ENCODE results near the gene DAAM2.

DAAM2 gene

DNA sequence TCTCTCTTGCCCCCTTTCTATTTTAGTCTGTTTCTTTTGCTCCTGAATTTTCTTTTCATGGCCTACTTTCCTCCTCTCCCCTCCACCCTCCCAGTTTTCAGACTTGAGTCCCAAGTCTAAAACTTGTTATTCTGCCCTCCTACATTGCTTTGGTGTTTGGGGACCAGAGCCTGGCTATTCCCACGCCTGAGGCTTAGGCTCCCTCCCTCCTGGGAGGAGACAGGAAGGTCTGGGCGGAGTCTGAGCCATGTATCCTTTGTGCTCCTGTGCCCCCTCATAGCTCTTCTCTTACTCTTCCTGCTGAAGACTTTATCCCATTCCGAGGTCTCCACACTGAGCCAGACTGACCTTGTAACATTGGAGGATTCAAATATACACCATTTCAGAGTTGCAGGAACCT lies 69.5 kb downstream of the DAAM2 start:
- no peak for DNase-seq (ENCODE audit: low read depth)
- no peak overlapping the region for H3K4me3 ChIP-seq (ENCODE audit: low read depth, low read length)
- TF ChIP-seq, protein P1, sequence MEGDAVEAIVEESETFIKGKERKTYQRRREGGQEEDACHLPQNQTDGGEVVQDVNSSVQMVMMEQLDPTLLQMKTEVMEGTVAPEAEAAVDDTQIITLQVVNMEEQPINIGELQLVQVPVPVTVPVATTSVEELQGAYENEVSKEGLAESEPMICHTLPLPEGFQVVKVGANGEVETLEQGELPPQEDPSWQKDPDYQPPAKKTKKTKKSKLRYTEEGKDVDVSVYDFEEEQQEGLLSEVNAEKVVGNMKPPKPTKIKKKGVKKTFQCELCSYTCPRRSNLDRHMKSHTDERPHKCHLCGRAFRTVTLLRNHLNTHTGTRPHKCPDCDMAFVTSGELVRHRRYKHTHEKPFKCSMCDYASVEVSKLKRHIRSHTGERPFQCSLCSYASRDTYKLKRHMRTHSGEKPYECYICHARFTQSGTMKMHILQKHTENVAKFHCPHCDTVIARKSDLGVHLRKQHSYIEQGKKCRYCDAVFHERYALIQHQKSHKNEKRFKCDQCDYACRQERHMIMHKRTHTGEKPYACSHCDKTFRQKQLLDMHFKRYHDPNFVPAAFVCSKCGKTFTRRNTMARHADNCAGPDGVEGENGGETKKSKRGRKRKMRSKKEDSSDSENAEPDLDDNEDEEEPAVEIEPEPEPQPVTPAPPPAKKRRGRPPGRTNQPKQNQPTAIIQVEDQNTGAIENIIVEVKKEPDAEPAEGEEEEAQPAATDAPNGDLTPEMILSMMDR (IDR thresholded peaks at IDR 0.05; ENCODE audit: low read depth, low read length, missing control alignments), result no peak
- in situ Hi-C loops (cut with HindIII; ENCODE audit: low sequenced_read_pairs), result no loop called here

DNA sequence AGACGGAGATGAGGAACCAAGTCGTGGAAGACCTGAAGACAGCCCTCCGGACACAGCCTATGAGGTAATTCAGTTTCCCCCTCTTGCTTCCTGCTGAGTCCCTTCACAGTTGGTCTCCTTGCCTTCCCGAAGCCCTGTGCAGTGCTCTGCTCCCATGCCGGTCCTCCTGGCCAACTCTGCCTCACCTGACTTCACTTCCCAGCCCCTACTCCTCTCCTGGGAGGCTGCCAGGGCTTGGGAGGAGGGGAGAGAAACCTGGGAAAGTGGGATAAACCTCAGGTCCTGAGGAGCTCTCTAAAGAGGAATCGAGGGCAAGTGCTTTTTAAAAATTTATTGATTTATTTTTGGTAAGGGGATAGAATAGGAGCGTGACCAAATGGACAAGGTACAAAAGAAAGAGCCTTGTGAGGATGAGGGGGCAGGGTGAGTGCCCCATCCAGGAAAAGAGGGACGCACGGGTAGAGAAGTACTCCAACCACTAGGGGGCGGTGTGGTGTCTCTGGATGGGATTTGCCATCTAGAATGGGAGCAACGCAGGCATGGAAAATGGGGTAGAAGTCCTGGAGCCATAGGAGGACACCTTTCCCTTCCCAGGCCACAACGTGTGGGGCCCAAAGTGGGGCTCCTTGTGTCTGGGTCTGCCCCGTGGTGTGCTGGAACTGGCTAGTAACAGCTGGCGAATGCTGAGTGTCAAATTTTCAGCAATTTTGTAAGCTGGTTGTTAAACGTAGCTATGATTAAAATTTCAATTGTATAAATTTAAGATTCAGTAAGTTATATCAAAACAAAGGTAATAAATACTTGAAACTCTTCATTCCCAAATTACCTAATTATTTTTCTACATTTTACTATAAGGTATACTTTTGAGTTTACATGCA lies 73.1 kb downstream of the DAAM2 start:
- no peak overlapping the region for H3K4me3 ChIP-seq (ENCODE audit: low read depth, low read length)
- DNase-seq (ENCODE audit: low read depth), result no peak
- in situ Hi-C loops (cut with HindIII; ENCODE audit: low sequenced_read_pairs), result no loop called here
- TF ChIP-seq, protein P1 (IDR thresholded peaks at IDR 0.05; ENCODE audit: low read depth, low read length, missing control alignments), result peak; percentile 73

DNA sequence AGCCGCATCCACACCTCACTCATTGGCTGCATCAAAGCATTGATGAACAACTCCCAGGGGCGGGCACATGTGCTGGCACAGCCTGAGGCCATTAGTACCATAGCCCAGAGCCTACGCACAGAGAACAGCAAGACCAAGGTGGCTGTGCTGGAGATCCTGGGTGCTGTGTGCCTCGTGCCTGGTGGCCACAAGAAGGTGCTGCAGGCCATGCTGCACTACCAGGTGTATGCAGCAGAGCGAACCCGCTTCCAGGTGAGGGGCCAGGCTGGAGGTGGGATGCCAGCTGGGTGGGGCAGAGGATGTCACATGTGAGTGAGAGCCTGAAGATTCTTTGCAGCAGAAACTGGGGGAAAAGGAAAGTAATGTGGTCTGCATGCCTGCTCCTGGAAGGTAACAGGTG lies 75.4 kb downstream of the DAAM2 start:
- in situ Hi-C loops (cut with HindIII; ENCODE audit: low sequenced_read_pairs), result no loop called here
- TF ChIP-seq, protein P1 (IDR thresholded peaks at IDR 0.05; ENCODE audit: low read depth, low read length, missing control alignments), result peak; percentile 17
- no peak overlapping the region for H3K4me3 ChIP-seq (ENCODE audit: low read depth, low read length)
- DNase-seq (ENCODE audit: low read depth), result no peak

DNA sequence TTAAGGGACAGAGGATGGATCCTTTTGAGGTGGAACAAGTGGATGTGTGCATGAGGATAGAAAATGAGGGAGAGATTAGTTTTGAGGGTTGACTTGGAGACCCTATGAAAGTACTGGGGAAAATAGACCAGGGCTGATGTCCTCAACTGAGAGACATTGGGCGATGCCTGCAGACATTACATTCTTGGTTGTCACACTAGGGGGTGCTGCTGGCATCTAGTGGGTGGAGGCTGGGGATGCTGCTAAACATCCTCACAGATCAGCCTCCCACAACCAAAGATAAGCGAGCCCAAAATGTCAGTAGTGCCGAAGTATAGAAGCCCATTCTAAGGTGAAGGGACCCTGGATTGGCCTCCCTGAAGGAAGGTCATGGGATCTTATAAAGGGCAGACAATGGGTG lies 78.8 kb downstream of the DAAM2 start:
- in situ Hi-C loops (cut with HindIII; ENCODE audit: low sequenced_read_pairs), result no loop called here
- no peak overlapping the region for H3K4me3 ChIP-seq (ENCODE audit: low read depth, low read length)
- TF ChIP-seq, protein P1 (IDR thresholded peaks at IDR 0.05; ENCODE audit: low read depth, low read length, missing control alignments), result no peak
- no peak for DNase-seq (ENCODE audit: low read depth)

DNA sequence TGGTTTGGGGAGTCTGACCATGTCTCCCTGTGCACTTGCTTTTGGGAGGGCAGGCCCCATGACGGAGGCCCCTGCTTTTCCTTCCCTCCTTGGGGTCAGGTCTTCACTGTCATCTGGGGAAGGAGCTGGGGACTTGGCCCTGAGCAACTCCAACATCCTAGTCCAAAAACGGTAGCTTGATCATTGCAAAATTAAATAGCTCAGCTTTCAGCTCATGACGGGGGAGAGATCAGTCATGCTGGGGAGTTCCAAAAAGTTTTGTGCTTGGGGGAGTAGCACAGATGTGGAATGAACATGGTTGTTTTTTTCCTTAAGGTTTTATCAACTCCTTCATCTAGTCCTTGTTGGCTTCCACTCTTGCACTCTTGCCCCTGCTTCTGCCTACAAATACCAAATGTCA lies 81.3 kb downstream of the DAAM2 start:
- TF ChIP-seq, protein P1 (IDR thresholded peaks at IDR 0.05; ENCODE audit: low read depth, low read length, missing control alignments), result no peak
- H3K4me3 ChIP-seq (ENCODE audit: low read depth, low read length), result no peak overlapping the region
- DNase-seq (ENCODE audit: low read depth), result no peak
- in situ Hi-C loops (cut with HindIII; ENCODE audit: low sequenced_read_pairs), result no loop called here

DNA sequence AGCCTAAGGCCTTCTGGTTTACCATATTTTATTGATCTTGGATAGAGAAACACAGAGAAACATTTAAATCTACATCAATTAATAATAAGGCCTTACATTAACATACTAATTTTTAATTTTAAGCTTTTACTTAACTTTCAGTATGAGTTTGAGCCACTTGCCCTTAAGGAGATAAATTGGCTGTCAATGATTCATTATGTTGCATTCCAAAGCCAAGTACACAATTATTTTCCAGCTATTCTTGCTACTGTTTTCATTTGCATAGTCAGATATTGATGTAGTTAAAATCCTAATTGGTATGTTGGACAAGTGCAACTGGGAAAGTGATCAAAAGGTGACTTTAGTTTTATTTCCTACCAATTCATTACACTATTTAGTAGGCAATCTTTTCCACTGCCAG lies 83.9 kb downstream of the DAAM2 start:
- no peak for DNase-seq (ENCODE audit: low read depth)
- no peak overlapping the region for H3K4me3 ChIP-seq (ENCODE audit: low read depth, low read length)
- TF ChIP-seq, protein P1 (IDR thresholded peaks at IDR 0.05; ENCODE audit: low read depth, low read length, missing control alignments), result no peak
- in situ Hi-C loops (cut with HindIII; ENCODE audit: low sequenced_read_pairs), result no loop called here

All from astrocyte of the cerebellum (primary cell).